H9 (cell line): ENCODE data around the gene TNNI3. TPM values are rescaled to one million over a fixed set of nuclear protein-coding genes. Genes with fewer than 3 reads are reported as not detected.

Experiments used
- DNase-seq: peaks from one replicate; pipeline ENCODE4 v3.0.0-alpha.2; 2017
- H2AFZ ChIP-seq: one replicate; pipeline ENCODE4 v1.6.1; 2013; ENCODE audit warnings: mild to moderate bottlenecking, low read length, control low read depth, moderate library complexity
- H2AK5ac ChIP-seq: 2 replicates; pipeline ENCODE4 v1.6.1; 2013; ENCODE audit warnings: low read length, control low read depth, mixed read lengths; ENCODE audit not compliant: insufficient read length
- H2BK120ac ChIP-seq: one replicate; pipeline ENCODE4 v1.6.1; 2013; ENCODE audit warnings: low read depth, mild to moderate bottlenecking, low read length, control low read depth, inconsistent platforms; ENCODE audit not compliant: poor library complexity, severe bottlenecking
- H2BK12ac ChIP-seq: 2 replicates; pipeline ENCODE4 v1.6.1; 2013; ENCODE audit warnings: low read length, control low read depth, mixed read lengths, low read depth; ENCODE audit not compliant: insufficient read length
- H2BK15ac ChIP-seq: 2 replicates; pipeline ENCODE4 v1.6.1; 2013; ENCODE audit warnings: low read depth, low read length, control low read depth
- H2BK20ac ChIP-seq: one replicate; pipeline ENCODE4 v1.6.1; 2013; ENCODE audit warnings: low read depth, mild to moderate bottlenecking, low read length, control low read depth, inconsistent platforms; ENCODE audit not compliant: poor library complexity, severe bottlenecking
- H2BK5ac ChIP-seq: 2 replicates; pipeline ENCODE4 v1.6.1; 2013; ENCODE audit warnings: low read length, control low read depth, mixed read lengths; ENCODE audit not compliant: insufficient read length
- H3K14ac ChIP-seq: 2 replicates; pipeline ENCODE4 v1.6.1; 2013; ENCODE audit warnings: low read length, control low read depth; ENCODE audit not compliant: insufficient read depth
- H3K18ac ChIP-seq: 2 replicates; pipeline ENCODE4 v1.6.1; 2013; ENCODE audit warnings: low read depth, mild to moderate bottlenecking, mixed read lengths, low read length, control low read depth; ENCODE audit not compliant: insufficient read length
- H3K23ac ChIP-seq: 2 replicates; pipeline ENCODE4 v1.6.1; 2013; ENCODE audit warnings: low read length, control low read depth, mixed read lengths, low read depth; ENCODE audit not compliant: insufficient read length
- H3K23me2 ChIP-seq: 2 replicates; pipeline ENCODE4 v1.6.1; 2013; ENCODE audit warnings: low read depth, mild to moderate bottlenecking, mixed read lengths, low read length, control low read depth; ENCODE audit not compliant: insufficient read length, poor library complexity, severe bottlenecking
- H3K27ac ChIP-seq: 2 replicates; pipeline ENCODE4 v1.5.1; 2013; ENCODE audit warnings: low read length, control low read depth, mixed read lengths, low read depth; ENCODE audit not compliant: insufficient read length
- H3K27me3 ChIP-seq: 2 replicates; pipeline ENCODE4 v1.6.1; 2013; ENCODE audit warnings: low read length, control low read depth, inconsistent platforms; ENCODE audit not compliant: insufficient read depth
- H3K4ac ChIP-seq: 2 replicates; pipeline ENCODE4 v1.6.1; 2013; ENCODE audit warnings: low read depth, mild to moderate bottlenecking, control low read depth, inconsistent platforms, low read length, moderate library complexity
- H3K4me1 ChIP-seq: 2 replicates; pipeline ENCODE4 v1.6.1; 2013; ENCODE audit warnings: low read length, control low read depth, inconsistent platforms; ENCODE audit not compliant: insufficient read depth
- H3K4me2 ChIP-seq: 2 replicates; pipeline ENCODE4 v1.6.1; 2013; ENCODE audit warnings: low read length, control low read depth, mixed read lengths; ENCODE audit not compliant: insufficient read length, insufficient read depth
- H3K56ac ChIP-seq: 2 replicates; pipeline ENCODE4 v1.6.1; 2013; ENCODE audit warnings: low read depth, mild to moderate bottlenecking, mixed read lengths, low read length, control low read depth; ENCODE audit not compliant: insufficient read length
- H3K79me1 ChIP-seq: 2 replicates; pipeline ENCODE4 v1.6.1; 2013; ENCODE audit warnings: low read depth, mild to moderate bottlenecking, moderate library complexity, low read length, control low read depth, inconsistent platforms; ENCODE audit not compliant: insufficient read depth, poor library complexity, severe bottlenecking
- H3K79me2 ChIP-seq: 2 replicates; pipeline ENCODE4 v1.6.1; 2013; ENCODE audit warnings: low read length, control low read depth, inconsistent platforms; ENCODE audit not compliant: insufficient read depth
- H3K9ac ChIP-seq: 2 replicates; pipeline ENCODE4 v1.6.1; 2013; ENCODE audit warnings: low read length, control low read depth, mixed read lengths; ENCODE audit not compliant: insufficient read length; ENCODE audit errors: extremely low read depth
- H3K9me3 ChIP-seq: one replicate; pipeline ENCODE4 v1.6.1; 2013; ENCODE audit warnings: low read depth, low read length, inconsistent platforms; ENCODE audit not compliant: control insufficient read depth
- H3T11ph ChIP-seq: one replicate; pipeline ENCODE4 v1.6.1; 2013; ENCODE audit warnings: mild to moderate bottlenecking, low read length, control low read depth, inconsistent platforms
- H4K20me1 ChIP-seq: one replicate; pipeline ENCODE4 v1.6.1; 2013; ENCODE audit not compliant: control insufficient read depth, insufficient read length, insufficient read depth
- H4K5ac ChIP-seq: 2 replicates; pipeline ENCODE4 v1.6.1; 2013; ENCODE audit warnings: low read depth, mild to moderate bottlenecking, mixed read lengths, low read length, control low read depth; ENCODE audit not compliant: insufficient read length
- H4K8ac ChIP-seq: replicated peaks from 2 replicates; pipeline ENCODE4 v1.6.1; 2013; ENCODE audit warnings: low read length, control low read depth, mixed read lengths, low read depth; ENCODE audit not compliant: insufficient read length
- H4K91ac ChIP-seq: 2 replicates; pipeline ENCODE4 v1.6.1; 2013; ENCODE audit warnings: low read depth, mild to moderate bottlenecking, moderate library complexity, mixed read lengths, low read length, control low read depth; ENCODE audit not compliant: insufficient read length
- H3K27ac Mint-ChIP-seq, 3 experiments: 2 replicates in 2 of 3; 3 replicates in 1 of 3; pipeline ENCODE4 v1.8.0; 2020 to 2021; ENCODE audit warnings: mixed read lengths in 3 of 3, mild to moderate bottlenecking in 1 of 3, moderate library complexity in 1 of 3
- H3K27me3 Mint-ChIP-seq: 2 replicates; pipeline ENCODE4 v1.8.0; 2021; ENCODE audit warnings: low read depth, mild to moderate bottlenecking, moderate library complexity, mixed read lengths
- H3K36me3 Mint-ChIP-seq, 3 experiments: 2 replicates in 2 of 3; 3 replicates in 1 of 3; pipeline ENCODE4 v1.8.0; 2020 to 2021; ENCODE audit warnings: low read depth in 3 of 3, mixed read lengths in 3 of 3; ENCODE audit not compliant: insufficient read depth in 1 of 3
- H3K4me1 Mint-ChIP-seq, 2 experiments: 2 replicates each; pipeline ENCODE4 v1.8.0; 2020; ENCODE audit warnings: mixed read lengths in 2 of 2
- H3K4me3 Mint-ChIP-seq, 2 experiments: 2 replicates in 1 of 2; 3 replicates in 1 of 2; pipeline ENCODE4 v1.8.0; 2020 to 2021; ENCODE audit warnings: mild to moderate bottlenecking in 2 of 2, mixed read lengths in 2 of 2, moderate library complexity in 1 of 2
- H3K9me3 Mint-ChIP-seq, 2 experiments: 2 replicates in 1 of 2; 3 replicates in 1 of 2; pipeline ENCODE4 v1.8.0; 2020; ENCODE audit warnings: mild to moderate bottlenecking in 2 of 2, mixed read lengths in 2 of 2, moderate library complexity in 1 of 2
- WGBS: extraction: QIAGEN DNeasy Blood & Tissue Kit; methylation state at CpG from one replicate; pipeline ENCODE4 v1.1.7; 2013; ENCODE audit warnings: missing lambda C conversion rate, low lambda C conversion rate, mixed read lengths; ENCODE audit not compliant: insufficient read length; ENCODE audit errors: extremely low coverage; 5-methylcytosine and 5-hydroxymethylcytosine counted together
- total RNA-seq: library from RNA; stranded (reverse); gene quantifications from 2 replicates; pipeline ENCODE4 v1.2.1, GENCODE V29; 2021
- TF ChIP-seq, protein P1 (sequence below): fragments of 200-600 bp; sonication (generic); conservative IDR thresholded peaks from 3 replicates; pipeline ENCODE4 v1.8.0; 2021; ENCODE audit warnings: antibody characterized with exemption, mild to moderate bottlenecking

Gene TNNI3
- total RNA-seq, 1 experiment from 2014 or later = 36.9 TPM

DNA sequence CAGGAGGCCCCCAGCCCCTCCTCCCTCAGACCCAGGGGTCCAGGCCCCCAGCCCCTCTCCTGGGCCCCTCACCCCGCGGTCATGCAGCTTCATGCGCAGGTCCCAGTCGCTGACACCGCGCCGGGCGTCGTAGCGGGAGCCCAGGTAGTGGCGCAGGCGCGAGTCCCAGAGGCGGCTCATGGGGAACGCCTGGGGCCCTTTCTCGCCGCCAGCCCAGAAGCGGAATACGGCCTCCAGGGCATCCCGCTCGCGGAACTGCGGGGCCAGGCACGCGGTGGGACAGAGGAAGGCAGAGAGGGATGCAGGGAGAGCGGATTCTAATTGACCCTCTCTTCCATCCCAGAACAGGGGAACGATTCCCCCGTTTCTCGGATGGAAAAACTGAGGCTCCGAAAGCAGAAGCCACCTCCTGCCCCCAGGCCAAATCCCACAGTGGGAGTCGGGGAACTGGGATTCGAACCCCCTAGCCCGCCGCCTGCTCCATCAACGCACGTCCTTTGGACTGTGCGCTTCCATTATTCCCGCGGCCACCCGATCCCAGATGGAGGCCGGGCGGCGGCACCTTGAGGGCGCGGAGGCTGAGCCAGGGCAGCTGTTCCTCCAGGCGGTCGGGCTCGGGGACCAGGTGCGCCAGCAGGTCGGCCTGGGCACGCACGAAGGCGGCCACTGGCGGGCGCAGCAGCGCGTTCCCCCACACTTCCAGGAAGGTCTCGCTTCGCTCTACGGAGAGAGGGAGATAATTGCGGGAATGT, 4.2 kb upstream of the TNNI3 start:
- Histone ChIP-seq H3K56ac (no peak overlapping the region), H2BK20ac (no peak overlapping the region), H3K79me2 (no peaks in the 10 kb centered on the region), H3K27me3 (no peaks in the 10 kb centered on the region; the same call in 1 of the 2 replicates), H2BK12ac (no peak overlapping the region), H3K23me2 (peaks cover 12% of the 10 kb centered on the region), H2AK5ac (no peak overlapping the region), H3K27ac (no peak overlapping the region), H3T11ph (no peak overlapping the region), H4K8ac (no peak overlapping the region), H3K18ac (no peak overlapping the region), H4K91ac (no peak overlapping the region), H4K20me1 (no peaks in the 10 kb centered on the region), H2BK5ac (no peak overlapping the region), H3K4me2 (peak overlapping the region; percentile 80), H3K79me1 (no peaks in the 10 kb centered on the region), H4K5ac (no peak overlapping the region), H3K9ac (no peak overlapping the region), H2AFZ (no peak overlapping the region), H3K23ac (no peak overlapping the region), H3K14ac (no peak overlapping the region), H3K4ac (no peak overlapping the region), H2BK120ac (no peak overlapping the region), H3K9me3 (no peaks in the 10 kb centered on the region), H3K4me1 (no peaks in the 10 kb centered on the region; the same call in 1 of the 2 replicates), H2BK15ac (no peak overlapping the region; the same call in 1 of the 2 replicates)
- H3K4me1 Mint-ChIP-seq = peaks cover 21 to 33% of the 10 kb centered on the region in 2 experiments
- no peak overlapping the region for H3K27ac Mint-ChIP-seq
- TF ChIP-seq, protein P1, sequence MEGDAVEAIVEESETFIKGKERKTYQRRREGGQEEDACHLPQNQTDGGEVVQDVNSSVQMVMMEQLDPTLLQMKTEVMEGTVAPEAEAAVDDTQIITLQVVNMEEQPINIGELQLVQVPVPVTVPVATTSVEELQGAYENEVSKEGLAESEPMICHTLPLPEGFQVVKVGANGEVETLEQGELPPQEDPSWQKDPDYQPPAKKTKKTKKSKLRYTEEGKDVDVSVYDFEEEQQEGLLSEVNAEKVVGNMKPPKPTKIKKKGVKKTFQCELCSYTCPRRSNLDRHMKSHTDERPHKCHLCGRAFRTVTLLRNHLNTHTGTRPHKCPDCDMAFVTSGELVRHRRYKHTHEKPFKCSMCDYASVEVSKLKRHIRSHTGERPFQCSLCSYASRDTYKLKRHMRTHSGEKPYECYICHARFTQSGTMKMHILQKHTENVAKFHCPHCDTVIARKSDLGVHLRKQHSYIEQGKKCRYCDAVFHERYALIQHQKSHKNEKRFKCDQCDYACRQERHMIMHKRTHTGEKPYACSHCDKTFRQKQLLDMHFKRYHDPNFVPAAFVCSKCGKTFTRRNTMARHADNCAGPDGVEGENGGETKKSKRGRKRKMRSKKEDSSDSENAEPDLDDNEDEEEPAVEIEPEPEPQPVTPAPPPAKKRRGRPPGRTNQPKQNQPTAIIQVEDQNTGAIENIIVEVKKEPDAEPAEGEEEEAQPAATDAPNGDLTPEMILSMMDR = no peak
- WGBS = no CpG with 5 or more reads among the region's 61 CpGs
- no peak for DNase-seq
- peaks cover 0 to 2% of the 10 kb centered on the region in 2 experiments; a peak in 1 of 5 replicates for H3K9me3 Mint-ChIP-seq
- H3K36me3 Mint-ChIP-seq = no peaks in the 10 kb centered on the region; a peak in 2 of 7 replicates
- H3K4me3 Mint-ChIP-seq = peak overlapping the region in 1 of 2 experiments; percentile 50; a peak in 1 of 5 replicates
- H3K27me3 Mint-ChIP-seq = peaks cover 25% of the 10 kb centered on the region
